HG02938 (cell line): ENCODE measurements around the gene MICAL2.

Experiments used
- ATAC-seq: cut with Tn5 transposase; IDR thresholded peaks from one replicate; pipeline ENCODE4 v1.9.1; 2021; ENCODE audit warnings: mild to moderate bottlenecking, moderate library complexity; ENCODE audit not compliant: unreplicated experiment

MICAL2 gene

GRCh38 chr11:12183827-12184620, 73.6 kb downstream of the MICAL2 start:
- ATAC-seq, result no peak

DNA sequence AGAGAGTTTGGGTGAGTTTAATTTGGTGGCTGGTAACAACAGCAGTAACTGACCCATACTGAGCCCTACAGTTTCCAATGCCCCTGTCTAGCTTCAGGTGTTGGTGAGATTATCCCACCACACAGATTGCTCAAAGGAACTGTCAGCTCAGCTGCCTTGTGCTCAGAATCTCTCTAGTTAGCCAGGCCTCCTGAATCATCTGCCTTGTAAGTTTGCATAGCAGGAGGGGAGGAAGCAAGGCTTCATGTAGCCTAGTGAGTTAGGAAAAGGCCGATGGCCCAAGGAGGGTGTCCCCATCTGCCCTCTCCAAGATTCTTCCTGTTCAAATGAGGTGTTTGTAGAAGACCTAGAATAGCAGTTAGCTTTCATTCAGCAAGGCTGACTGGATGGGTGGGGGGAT, 74.3 kb downstream of the MICAL2 start:
- no peak for ATAC-seq

DNA sequence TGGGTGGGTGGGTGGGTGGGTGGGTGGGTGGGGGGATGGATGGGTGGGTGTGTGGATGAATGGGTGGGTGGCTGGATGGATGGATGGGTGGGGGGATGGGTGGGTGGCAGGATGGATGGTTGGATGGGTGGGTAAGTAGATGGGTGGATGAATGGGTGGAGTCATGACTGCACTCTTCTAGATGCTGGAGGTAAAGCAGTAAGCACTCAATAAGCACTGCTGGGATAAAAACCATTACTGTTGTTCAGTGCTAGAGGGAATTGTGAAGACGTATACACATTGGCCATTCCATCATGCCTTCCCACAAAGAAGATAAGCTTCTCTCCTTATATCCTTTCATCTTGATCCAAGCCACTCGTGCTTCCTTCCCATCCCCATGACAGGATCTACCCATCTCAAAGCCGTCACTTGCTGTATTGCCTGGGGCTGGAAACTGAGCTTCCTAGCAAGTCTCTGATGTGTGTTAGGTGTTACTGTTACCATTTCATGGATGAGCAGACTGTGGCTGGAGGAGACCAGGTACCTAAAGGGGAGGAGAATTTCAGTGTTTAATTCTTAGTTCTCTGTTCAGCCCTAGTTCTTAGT, 74.8 kb downstream of the MICAL2 start:
- no peak for ATAC-seq

GRCh38 chr11:12185914-12186313, 75.5 kb downstream of the MICAL2 start:
- no peak for ATAC-seq

- ATAC-seq, result no peak
Observed at GRCh38 chr11:12186701-12187100, 76.3 kb downstream of the MICAL2 start.

GRCh38 chr11:12187399-12187798, 77.0 kb downstream of the MICAL2 start:
- ATAC-seq, result no peak

DNA sequence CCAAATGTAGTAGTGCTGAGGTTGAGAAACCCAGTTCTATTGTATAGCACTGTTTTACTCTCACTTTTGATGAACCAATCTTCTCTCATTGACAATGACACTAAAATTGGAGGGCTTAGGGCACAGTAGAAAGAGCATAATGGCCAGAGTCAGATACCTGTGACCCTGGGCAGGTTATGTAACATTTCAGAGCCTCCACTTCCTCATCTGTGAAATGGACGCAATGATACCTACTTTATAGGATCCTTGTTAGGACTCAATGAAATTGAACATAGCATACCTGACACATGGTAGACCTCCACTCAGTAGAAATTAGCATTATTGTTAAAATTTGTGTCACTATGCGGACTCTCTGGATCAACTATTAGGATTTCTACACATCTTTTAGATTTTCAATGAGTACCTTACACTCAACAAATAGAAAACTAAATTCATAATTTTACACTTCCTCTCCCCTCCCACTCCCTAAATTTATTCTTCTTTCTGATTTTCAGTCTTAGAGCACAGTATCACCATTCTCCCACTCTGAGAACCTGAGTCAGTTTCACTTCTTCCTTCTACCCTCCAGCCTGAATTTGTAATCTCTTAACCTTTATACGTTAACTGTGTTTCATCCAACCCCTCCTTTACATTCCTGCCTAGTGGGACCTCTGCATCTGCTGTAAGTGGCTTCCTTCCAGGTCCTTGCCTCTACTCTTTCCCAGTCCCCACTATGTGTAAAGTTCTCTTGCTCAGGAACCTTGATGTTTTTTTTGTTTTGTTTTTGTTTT, 78.3 kb downstream of the MICAL2 start:
- ATAC-seq, result peak; percentile 79

DNA sequence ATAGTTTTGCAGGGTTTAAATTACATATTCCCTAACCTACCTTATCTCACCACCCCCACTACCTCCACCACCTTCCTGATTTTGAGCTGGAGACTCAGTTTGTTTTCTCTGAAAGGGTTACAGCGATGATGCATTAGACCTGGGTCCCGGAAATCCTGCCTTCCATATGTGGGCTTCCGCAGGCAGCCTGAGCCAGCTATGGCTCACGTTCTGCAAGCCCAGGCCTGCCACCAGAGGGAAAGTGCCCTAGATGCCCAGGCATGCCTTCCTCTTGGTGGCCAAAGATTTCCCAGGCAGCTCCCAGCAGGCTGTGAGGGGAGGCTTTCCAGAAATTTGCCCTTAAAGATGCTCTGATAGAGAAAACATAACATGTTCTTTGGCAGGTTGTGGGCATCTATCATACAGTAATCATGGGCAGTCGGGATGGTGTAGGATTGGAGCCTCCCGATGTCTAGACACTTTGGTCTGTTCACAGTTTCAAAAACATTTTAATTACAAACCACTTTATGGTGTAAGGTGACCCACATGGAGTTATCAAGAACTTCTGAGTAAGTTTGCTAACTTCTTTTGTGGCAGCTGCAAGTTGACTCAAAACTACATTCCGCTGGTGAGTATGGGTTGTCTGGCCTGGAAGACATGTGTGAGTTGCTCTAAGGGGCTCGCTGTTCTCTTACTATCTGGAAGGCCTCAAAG, 79.3 kb downstream of the MICAL2 start:
- no peak for ATAC-seq

- ATAC-seq, result no peak
Observed at GRCh38 chr11:12190511-12190910, 80.1 kb downstream of the MICAL2 start.

GRCh38 chr11:12192794-12193514, 82.6 kb downstream of the MICAL2 start:
- ATAC-seq, result no peak

DNA sequence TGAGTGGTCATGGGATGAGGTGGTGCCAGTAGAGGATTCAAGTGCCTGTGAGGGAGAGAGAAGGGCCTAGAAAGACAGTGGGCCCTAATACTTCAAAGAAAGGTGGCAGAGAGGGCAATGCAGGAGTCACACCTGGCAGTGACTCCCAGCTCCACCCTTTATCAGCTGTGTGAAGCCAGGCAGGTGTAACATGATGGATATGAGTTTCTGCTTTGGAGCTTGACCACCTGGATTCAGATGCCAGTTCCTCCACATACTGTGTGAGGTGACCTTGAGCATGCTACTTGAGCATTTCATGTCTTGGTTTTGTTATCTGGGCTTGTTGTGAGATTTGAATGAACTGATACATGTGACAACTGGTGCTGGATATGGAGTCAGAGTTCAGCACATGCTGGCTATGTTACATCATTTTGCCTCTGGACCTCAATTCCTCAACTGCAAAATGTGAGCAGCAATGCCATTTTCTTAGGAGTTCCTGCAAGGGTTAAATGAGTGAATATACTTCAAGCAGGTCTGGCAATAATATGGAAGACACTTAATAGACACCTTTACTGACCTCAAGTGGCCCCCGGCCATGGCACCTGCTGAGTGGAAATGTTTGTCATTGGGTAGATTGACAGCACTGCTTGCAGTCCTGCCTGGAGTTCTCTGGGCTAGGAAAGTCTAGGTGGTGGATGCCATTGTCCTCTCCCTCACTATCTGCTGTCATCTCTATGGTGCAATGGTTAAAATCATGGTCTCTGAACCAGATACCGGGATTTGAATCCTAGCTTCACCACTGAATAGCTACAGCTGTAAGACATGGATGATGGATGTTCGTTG, 83.3 kb downstream of the MICAL2 start:
- ATAC-seq, result no peak

DNA sequence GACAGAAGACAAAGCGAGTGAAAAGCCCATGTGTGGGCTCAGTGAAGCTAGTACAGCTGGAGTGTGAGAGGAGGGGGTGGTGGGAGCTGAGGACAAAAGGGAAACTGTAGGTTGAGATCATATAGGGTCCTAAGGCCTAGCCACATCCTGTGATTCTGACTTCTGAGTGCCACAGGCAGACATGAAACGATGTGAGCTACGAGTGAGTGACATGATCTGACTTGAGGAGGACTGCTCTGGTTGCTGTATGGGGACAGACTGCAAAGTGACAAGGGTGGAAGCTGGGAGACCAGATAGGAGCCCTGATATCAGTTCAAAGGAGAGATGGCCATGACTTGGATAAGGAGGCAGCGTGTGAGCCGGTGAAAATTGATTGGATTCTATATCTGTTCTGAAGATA, 85.4 kb downstream of the MICAL2 start:
- ATAC-seq, result peak; percentile 74

DNA sequence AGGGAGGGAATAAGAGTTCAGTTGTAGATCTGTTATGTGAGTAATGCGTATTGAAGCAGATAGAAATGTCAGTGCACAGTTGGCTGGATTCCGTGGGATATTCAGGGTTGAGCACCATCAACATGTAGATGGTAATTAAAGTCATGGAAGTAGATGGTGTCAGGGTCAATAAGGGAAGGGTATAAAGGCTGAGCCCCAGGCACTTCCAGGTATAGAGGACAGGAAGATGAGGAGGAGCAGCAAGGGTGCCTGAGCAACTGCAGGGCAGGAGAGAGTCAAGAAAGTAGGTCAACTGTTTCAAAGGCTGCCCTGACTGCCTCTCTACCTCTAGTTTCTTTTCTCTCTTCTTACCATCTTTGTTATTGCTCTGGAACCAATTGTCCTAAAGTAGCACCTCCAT, 85.9 kb downstream of the MICAL2 start:
- no peak for ATAC-seq

- ATAC-seq, result no peak
Observed at GRCh38 chr11:12196872-12197271, 86.5 kb downstream of the MICAL2 start.

- no peak for ATAC-seq
Observed at GRCh38 chr11:12198251-12199222, 88.1 kb downstream of the MICAL2 start.

DNA sequence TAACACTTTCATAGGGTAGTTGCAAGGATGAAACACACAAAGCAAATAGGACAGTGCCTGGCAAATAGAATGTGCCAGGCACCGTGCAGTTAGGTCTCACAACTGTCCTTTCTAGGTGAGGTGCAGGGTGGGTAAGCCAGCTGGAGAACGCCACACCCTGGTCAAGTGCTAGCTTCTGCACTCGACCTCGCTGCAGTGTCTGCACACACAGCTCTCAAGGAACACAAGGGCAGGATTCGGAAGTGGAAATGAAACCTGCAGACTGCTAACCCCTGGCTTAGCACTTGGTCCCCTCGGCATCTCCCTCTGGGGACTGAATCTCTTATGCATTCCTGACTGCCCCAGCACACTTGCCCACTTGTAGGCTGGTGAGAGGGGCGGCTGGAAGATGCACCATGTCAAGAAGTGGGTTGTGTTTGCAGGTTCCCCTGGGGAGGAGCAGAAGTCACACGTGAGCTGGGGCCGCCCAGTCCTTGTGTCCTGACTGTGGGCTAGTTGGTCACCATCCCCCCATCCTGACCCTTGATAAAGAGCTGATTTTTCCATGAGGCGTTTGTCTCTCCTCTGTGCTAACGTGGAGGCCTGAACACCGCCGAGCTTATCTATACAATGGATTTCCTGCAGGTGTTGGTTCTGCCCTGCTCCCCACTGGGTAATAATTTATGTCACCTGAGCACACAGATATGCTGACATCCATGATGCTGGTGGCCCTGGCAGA, 89.0 kb downstream of the MICAL2 start:
- ATAC-seq, result no peak

DNA sequence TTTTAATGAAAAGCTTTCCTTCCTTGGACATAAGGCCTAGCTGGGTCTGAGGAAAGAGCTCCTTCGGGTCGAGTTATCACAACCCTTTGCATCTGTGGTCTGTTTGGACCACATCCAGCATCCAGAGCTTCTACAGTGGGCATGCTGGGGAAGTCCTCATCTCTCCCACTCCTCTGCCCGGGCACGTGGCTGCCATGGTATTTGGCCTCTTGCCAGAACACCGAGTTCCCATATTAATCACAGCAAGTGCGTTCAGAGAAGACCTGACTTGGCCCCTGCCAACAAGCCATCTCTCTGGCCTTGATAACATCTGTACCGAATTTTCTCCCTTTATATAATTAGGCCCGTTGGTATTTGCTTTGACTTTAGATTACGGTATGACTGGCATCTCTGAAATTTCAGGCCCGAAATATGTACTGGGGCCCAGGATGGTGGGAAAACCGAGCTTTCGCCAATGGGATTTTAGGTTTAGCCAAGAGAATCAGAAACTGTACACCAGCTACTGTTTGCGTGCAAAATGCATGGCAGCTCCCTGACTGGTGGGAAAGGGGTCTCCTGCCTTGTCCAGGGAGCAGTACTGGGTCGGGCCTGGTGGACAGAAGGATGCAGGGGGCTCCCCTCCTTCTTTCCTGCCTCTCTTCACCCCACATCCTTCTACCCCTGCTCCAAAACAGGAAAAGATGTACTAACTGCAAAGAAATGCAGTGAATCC, 90.0 kb downstream of the MICAL2 start:
- no peak for ATAC-seq
